ENCODE measurements around the gene ZNF761. TPM values are rescaled to one million over a fixed set of nuclear protein-coding genes. Genes with fewer than 3 reads are reported as not detected.
"Not testable (repeated sequence)": the region's sequence is repeated elsewhere in the genome, so short reads cannot be mapped to it uniquely, and the experiment has no call there.

Gene ZNF761
- total RNA-seq: 10 to 100 TPM in 2 of 8 experiments, 1 to 10 TPM in 6; 5.6 to 12.8 (median 9.2) TPM

GRCh38 chr19:53431399-53432087, at the start of gene ZNF761:
TSS of gene ZNF761 (plus strand) at chr19:53431984. CDS start at chr19:53447269, 15,285 bp downstream.
- 0 to 37% (median 1%) methylated on average over 1 to 13 of the region's 46 CpGs; no CpG with 5 or more reads in 2 of the 10 experiments for WGBS, 10 experiments
- in situ Hi-C loops (cut with MboI; ENCODE audit: low pct_unique_long_range_greater_than_20kb in 2 of 9, low sequenced_read_pairs in 9 of 9, unreplicated experiment in 9 of 9): loop anchor here in 1 of 9 experiments (25.0 kb wide), 1 partner anchor 306 kb away; no protein-coding TSS in a partner anchor
- peak; percentile 94 to 99 (median 96) for ATAC-seq (replicated peaks in 6 of 8)
- Histone ChIP-seq H3K4me1 (replicated peaks in 1 of 2) (peaks cover 0 to 8% of the 10 kb centered on the region in 2 donors), H3K27ac (peak within 1 kb of the TSS; percentile 36 to 77), H3K4me3 (peak within 1 kb of the TSS; percentile 41 to 91 (median 74))

GRCh38 chr19:53388168-53388567, 43.6 kb upstream of the ZNF761 start:
- H3K4me1 ChIP-seq (replicated peaks in 1 of 2): no peaks in the 10 kb centered on the region
- ATAC-seq (replicated peaks in 6 of 8): no peak
- in situ Hi-C loops (cut with MboI; ENCODE audit: low pct_unique_long_range_greater_than_20kb in 2 of 9, low sequenced_read_pairs in 9 of 9, unreplicated experiment in 9 of 9): no loop called here

GRCh38 chr19:53388904-53389303, 42.9 kb upstream of the ZNF761 start:
- Histone ChIP-seq H3K27ac (no peak overlapping the region), H3K4me3 (no peak overlapping the region), H3K4me1 (replicated peaks in 1 of 2) (peaks cover 0 to under 1% of the 10 kb centered on the region in 2 donors)
- 44 to 100% (median 83%) methylated on average over 2 to 5 of the region's 5 CpGs; no CpG with 5 or more reads in 1 of the 10 experiments for WGBS, 10 experiments
- in situ Hi-C loops (cut with MboI; ENCODE audit: low pct_unique_long_range_greater_than_20kb in 2 of 9, low sequenced_read_pairs in 9 of 9, unreplicated experiment in 9 of 9): no loop called here
- ATAC-seq (replicated peaks in 6 of 8): no peak

More at GRCh38 chr19:53388168-53388567, 43.6 kb upstream of the ZNF761 start:
- H3K27ac ChIP-seq: no peak overlapping the region
- WGBS, 10 experiments: 40 to 100% (median 75%) methylated on average over 1 to 3 of the region's 3 CpGs; no CpG with 5 or more reads in 3 of the 10 experiments
- H3K4me3 ChIP-seq: no peak overlapping the region

GRCh38 chr19:53389571-53389970, 42.2 kb upstream of the ZNF761 start:
- in situ Hi-C loops (cut with MboI; ENCODE audit: low pct_unique_long_range_greater_than_20kb in 2 of 9, low sequenced_read_pairs in 9 of 9, unreplicated experiment in 9 of 9): no loop called here
- 61 to 95% (median 85%) methylated on average over 3 to 6 of the region's 8 CpGs; no CpG with 5 or more reads in 2 of the 10 experiments for WGBS, 10 experiments

GRCh38 chr19:53389978-53390377, 41.8 kb upstream of the ZNF761 start:
- Histone ChIP-seq H3K27ac (no peak overlapping the region), H3K4me3 (no peak overlapping the region), H3K4me1 (replicated peaks in 1 of 2) (peaks cover 5% of the 10 kb centered on the region in 2 donors)
- 17 to 100% (median 94%) methylated on average over 1 to 6 of the region's 22 CpGs; no CpG with 5 or more reads in 7 of the 10 experiments for WGBS, 10 experiments
- ATAC-seq (replicated peaks in 6 of 8): no peak
- in situ Hi-C loops (cut with MboI; ENCODE audit: low pct_unique_long_range_greater_than_20kb in 2 of 9, low sequenced_read_pairs in 9 of 9, unreplicated experiment in 9 of 9): no loop called here

More at GRCh38 chr19:53389571-53389970, 42.2 kb upstream of the ZNF761 start:
- H3K4me1 ChIP-seq (replicated peaks in 1 of 2): peaks cover 5% of the 10 kb centered on the region in 2 donors
- ATAC-seq (replicated peaks in 6 of 8): no peak
- no peak overlapping the region for H3K4me3 ChIP-seq
- no peak overlapping the region for H3K27ac ChIP-seq

- peak; percentile 41 to 81 (median 77) for ATAC-seq (replicated peaks in 6 of 8)
- Histone ChIP-seq H3K27ac (peak overlapping the region; percentile 20 to 56), H3K4me3 (peak overlapping the region; percentile 57 to 91 (median 73)), H3K4me1 (replicated peaks in 1 of 2) (peaks cover 10 to 13% of the 10 kb centered on the region in 2 donors)
- WGBS, 10 experiments: 0 to 44% (median 12%) methylated on average over 1 to 7 of the region's 18 CpGs; no CpG with 5 or more reads in 2 of the 10 experiments
- in situ Hi-C loops (cut with MboI; ENCODE audit: low pct_unique_long_range_greater_than_20kb in 2 of 9, low sequenced_read_pairs in 9 of 9, unreplicated experiment in 9 of 9): no loop called here
Measured at GRCh38 chr19:53394522-53394973, 37.2 kb upstream of the ZNF761 start.

- H3K4me3 ChIP-seq: peak within 1 kb of the TSS; percentile 57 to 91 (median 73)
- peaks cover 10 to 13% of the 10 kb centered on the region in 2 donors for H3K4me1 ChIP-seq (replicated peaks in 1 of 2)
- ATAC-seq (replicated peaks in 6 of 8): peak; percentile 93 to 97 (median 95)
- WGBS, 10 experiments: 0 to 8% (median 0%) methylated on average over 3 to 25 of the region's 58 CpGs; no CpG with 5 or more reads in 1 of the 10 experiments
- H3K27ac ChIP-seq: peak within 1 kb of the TSS; percentile 20 to 71
- in situ Hi-C loops (cut with MboI; ENCODE audit: low pct_unique_long_range_greater_than_20kb in 2 of 9, low sequenced_read_pairs in 9 of 9, unreplicated experiment in 9 of 9): no loop called here
Measured at GRCh38 chr19:53394974-53395839, 36.6 kb upstream of the ZNF761 start, which contains the start of gene ZNF765. TSS of gene ZNF765 (plus strand) at chr19:53395149. CDS start at chr19:53398016, 2,867 bp downstream.

- Histone ChIP-seq H3K27ac (peak overlapping the region in 1 of 2 donors; percentile 71), H3K4me1 (replicated peaks in 1 of 2) (peaks cover 10 to 13% of the 10 kb centered on the region in 2 donors), H3K4me3 (peak overlapping the region; percentile 57 to 91 (median 73))
- in situ Hi-C loops (cut with MboI; ENCODE audit: low pct_unique_long_range_greater_than_20kb in 2 of 9, low sequenced_read_pairs in 9 of 9, unreplicated experiment in 9 of 9); ATAC-seq (replicated peaks in 6 of 8): not testable (repeated sequence)
- whole genome bisulfite sequencing, 10 experiments: 0 to 20% (median 0%) methylated on average over 1 to 9 of the region's 9 CpGs
Measured at GRCh38 chr19:53395840-53396524, 35.8 kb upstream of the ZNF761 start.

- H3K4me1 ChIP-seq (replicated peaks in 1 of 2): peaks cover 10 to 13% of the 10 kb centered on the region in 2 donors
- no peak overlapping the region for H3K27ac ChIP-seq
- H3K4me3 ChIP-seq: peak overlapping the region; percentile 7 to 91 (median 73)
- ATAC-seq (replicated peaks in 6 of 8): no peak
- in situ Hi-C loops (cut with MboI; ENCODE audit: low pct_unique_long_range_greater_than_20kb in 2 of 9, low sequenced_read_pairs in 9 of 9, unreplicated experiment in 9 of 9): no loop called here
- WGBS, 10 experiments: 0 to 17% (median 0%) methylated on average over 1 of the region's 1 CpG; no CpG with 5 or more reads in 1 of the 10 experiments
Measured at GRCh38 chr19:53396525-53396868, 35.3 kb upstream of the ZNF761 start.

GRCh38 chr19:53397918-53398317, 33.9 kb upstream of the ZNF761 start:
- H3K27ac ChIP-seq; H3K4me3 ChIP-seq; ATAC-seq (replicated peaks in 6 of 8); in situ Hi-C loops (cut with MboI; ENCODE audit: low pct_unique_long_range_greater_than_20kb in 2 of 9, low sequenced_read_pairs in 9 of 9, unreplicated experiment in 9 of 9): not testable (repeated sequence)
- peaks cover 10 to 13% of the 10 kb centered on the region in 2 donors for H3K4me1 ChIP-seq (replicated peaks in 1 of 2)
- WGBS, 10 experiments: no CpG with 5 or more reads among the region's 1 CpG

GRCh38 chr19:53409505-53410204, 22.1 kb upstream of the ZNF761 start:
- WGBS, 10 experiments: 71 to 100% (median 86%) methylated on average over 2 to 7 of the region's 7 CpGs
- H3K4me3 ChIP-seq: no peak overlapping the region
- no peak for ATAC-seq (replicated peaks in 6 of 8)
- no peaks in the 10 kb centered on the region for H3K4me1 ChIP-seq (replicated peaks in 1 of 2)
- no peak overlapping the region for H3K27ac ChIP-seq
- in situ Hi-C loops (cut with MboI; ENCODE audit: low pct_unique_long_range_greater_than_20kb in 2 of 9, low sequenced_read_pairs in 9 of 9, unreplicated experiment in 9 of 9): no loop called here
